Tibial artery (tissue), 4 donors: ENCODE results near the gene ZBTB20.

Experiments used
- DNase-seq, 2 donors: peaks; one replicate each; pipeline ENCODE4 v3.0.0-alpha.2; 2019
- H3K27ac ChIP-seq, 2 donors: fragments of 200-600 bp; sonication (generic) in 1 of 2; 1 replicate in 1 of 2; 2 replicates in 1 of 2; pipeline ENCODE4 v1.5.1; 2018 to 2019; ENCODE audit warnings: mild to moderate bottlenecking in 1 of 2
- H3K27me3 ChIP-seq, 2 donors: fragments of 200-600 bp; sonication (generic) in 1 of 2; one replicate each; pipeline versions ENCODE4 v1.5.1 to v1.6.0; 2016 to 2019
- H3K36me3 ChIP-seq, 3 donors: fragments of 200-600 bp; sonication (generic) in 2 of 3; one replicate each; pipeline ENCODE4 v1.5.1; 2016 to 2019; ENCODE audit warnings: mild to moderate bottlenecking in 2 of 3
- H3K4me1 ChIP-seq, 4 donors: fragments of 200-600 bp; sonication (generic) in 2 of 4; 1 replicate in 3 of 4; 2 replicates in 1 of 4; pipeline ENCODE4 v1.5.1; 2016 to 2019
- H3K4me3 ChIP-seq, 2 donors: fragments of 200-600 bp; sonication (generic) in 1 of 2; 1 replicate in 1 of 2; 2 replicates in 1 of 2; pipeline ENCODE4 v1.5.1; 2018 to 2019; ENCODE audit warnings: mild to moderate bottlenecking in 2 of 2
- H3K9me3 ChIP-seq, 3 donors: fragments of 200-600 bp; sonication (generic) in 1 of 3; one replicate each; pipeline ENCODE4 v1.5.1; 2016 to 2019
- intact Hi-C: fragments of 100-400 bp; cut with DNase I; formaldehyde crosslinking; loops from one replicate; pipeline ENCODE4 v1.15.0; 2023; ENCODE audit warnings: low total_unique reads
- TF ChIP-seq, protein P1 (sequence below), 2 experiments: fragments of 200-600 bp in 1 of 2; fragments of 450-650 bp in 1 of 2; IDR thresholded peaks; one replicate each; pipeline ENCODE4 v1.5.1; 2017 to 2019; ENCODE audit warnings: antibody characterized with exemption in 2 of 2, mild to moderate bottlenecking in 1 of 2, moderate library complexity in 1 of 2

Gene ZBTB20

DNA sequence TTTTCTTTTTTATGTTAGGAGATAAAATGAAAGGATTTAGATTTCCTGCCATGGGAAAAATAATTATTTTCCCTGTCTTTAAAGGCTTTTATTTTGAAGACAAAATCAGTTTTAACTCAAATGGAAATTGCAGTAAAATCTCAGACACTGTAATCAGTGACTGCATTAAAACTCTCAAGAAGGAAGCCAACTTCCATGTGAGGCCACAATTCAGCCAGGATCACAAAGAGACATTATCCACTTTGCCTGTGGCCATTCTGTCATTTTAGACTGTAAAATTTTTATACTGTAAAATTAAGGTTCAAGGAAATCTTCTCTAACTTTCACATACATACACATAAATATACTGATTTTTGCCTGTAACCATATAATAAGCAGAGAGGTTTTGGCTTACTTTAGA is 549.2 kb downstream of the ZBTB20 start:
- Histone ChIP-seq H3K27me3 (no peaks in the 10 kb centered on the region), H3K36me3 (no peaks in the 10 kb centered on the region), H3K4me1 (peaks cover 0 to 8% (median 0%) of the 10 kb centered on the region in 4 donors), H3K9me3 (no peaks in the 10 kb centered on the region), H3K4me3 (no peak overlapping the region), H3K27ac (no peak overlapping the region)
- DNase-seq: no peak
- intact Hi-C loops: no loop called here
- TF ChIP-seq, protein P1, sequence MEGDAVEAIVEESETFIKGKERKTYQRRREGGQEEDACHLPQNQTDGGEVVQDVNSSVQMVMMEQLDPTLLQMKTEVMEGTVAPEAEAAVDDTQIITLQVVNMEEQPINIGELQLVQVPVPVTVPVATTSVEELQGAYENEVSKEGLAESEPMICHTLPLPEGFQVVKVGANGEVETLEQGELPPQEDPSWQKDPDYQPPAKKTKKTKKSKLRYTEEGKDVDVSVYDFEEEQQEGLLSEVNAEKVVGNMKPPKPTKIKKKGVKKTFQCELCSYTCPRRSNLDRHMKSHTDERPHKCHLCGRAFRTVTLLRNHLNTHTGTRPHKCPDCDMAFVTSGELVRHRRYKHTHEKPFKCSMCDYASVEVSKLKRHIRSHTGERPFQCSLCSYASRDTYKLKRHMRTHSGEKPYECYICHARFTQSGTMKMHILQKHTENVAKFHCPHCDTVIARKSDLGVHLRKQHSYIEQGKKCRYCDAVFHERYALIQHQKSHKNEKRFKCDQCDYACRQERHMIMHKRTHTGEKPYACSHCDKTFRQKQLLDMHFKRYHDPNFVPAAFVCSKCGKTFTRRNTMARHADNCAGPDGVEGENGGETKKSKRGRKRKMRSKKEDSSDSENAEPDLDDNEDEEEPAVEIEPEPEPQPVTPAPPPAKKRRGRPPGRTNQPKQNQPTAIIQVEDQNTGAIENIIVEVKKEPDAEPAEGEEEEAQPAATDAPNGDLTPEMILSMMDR (IDR thresholded peaks at IDR 0.05): no peak

DNA sequence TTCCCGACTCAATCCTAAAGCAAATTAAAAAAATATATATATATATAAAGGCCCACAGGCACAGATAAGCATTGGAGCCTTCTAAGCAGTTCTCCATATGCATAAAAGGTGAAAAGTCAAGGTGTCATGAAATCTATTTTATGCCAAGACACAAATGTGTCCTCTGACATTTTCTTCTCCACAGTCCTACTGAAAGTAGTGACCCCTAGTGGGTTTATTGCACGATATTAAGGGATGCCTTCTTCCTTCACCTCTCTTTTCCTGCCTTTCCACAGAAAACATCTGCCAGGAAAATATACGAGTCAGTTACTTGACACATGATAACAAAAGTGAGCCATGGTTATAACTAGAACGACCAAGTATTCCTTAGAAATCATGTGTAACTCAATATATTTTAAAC is 550.1 kb downstream of the ZBTB20 start:
- no peaks in the 10 kb centered on the region for H3K27me3 ChIP-seq
- no peak overlapping the region for H3K27ac ChIP-seq
- intact Hi-C loops: no loop called here
- TF ChIP-seq, protein P1 (IDR thresholded peaks at IDR 0.05): no peak
- no peak for DNase-seq
- no peaks in the 10 kb centered on the region for H3K36me3 ChIP-seq
- no peaks in the 10 kb centered on the region for H3K9me3 ChIP-seq
- H3K4me3 ChIP-seq: no peak overlapping the region
- peaks cover 0 to 8% (median 0%) of the 10 kb centered on the region in 4 donors for H3K4me1 ChIP-seq

DNA sequence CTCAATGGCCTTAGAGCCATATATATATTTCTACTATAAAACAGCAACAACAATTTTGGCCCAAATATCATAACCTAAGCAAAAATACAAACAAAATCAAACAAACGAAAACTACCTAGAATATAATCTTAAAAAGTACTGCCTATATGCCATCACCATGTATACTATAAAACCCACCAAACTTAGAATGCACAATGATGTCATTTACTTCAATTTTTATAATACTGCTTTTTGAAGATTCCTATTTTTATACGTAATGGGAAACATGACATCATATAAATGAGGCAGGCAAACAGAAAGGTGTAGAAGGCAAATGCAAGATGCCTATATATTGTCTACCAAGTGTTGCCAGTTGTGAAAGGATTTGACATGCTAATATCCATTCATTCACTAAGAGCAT is 550.9 kb downstream of the ZBTB20 start:
- TF ChIP-seq, protein P1 (IDR thresholded peaks at IDR 0.05): no peak
- Histone ChIP-seq H3K9me3 (no peaks in the 10 kb centered on the region), H3K4me3 (no peak overlapping the region), H3K27me3 (no peaks in the 10 kb centered on the region), H3K36me3 (no peaks in the 10 kb centered on the region), H3K4me1 (peaks cover 0 to 7% (median 0%) of the 10 kb centered on the region in 4 donors), H3K27ac (no peak overlapping the region)
- no peak for DNase-seq
- intact Hi-C loops: no loop called here

DNA sequence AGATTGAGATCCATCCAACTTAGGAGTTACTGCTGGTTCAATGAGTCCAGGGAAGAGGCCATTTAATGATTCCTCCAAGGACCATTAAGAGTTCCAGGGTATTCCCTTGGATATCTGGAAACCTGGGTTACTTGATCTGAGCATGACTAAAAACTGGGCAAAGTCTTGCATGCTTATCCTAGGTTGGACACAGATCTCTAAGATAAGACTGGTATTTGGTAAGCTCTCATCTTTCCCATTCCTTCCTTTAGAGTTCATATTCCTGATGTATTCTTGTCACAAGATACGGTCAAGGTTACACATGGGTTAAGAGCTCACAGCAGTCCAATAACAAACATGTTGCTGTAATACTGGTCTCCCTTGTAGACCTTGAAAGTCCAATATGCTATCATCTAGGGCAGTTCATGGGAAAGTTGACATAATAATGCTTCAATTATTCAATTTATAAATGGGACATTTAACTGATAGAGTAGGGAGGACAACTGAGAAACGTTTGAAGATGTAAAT is 551.5 kb downstream of the ZBTB20 start:
- TF ChIP-seq, protein P1 (IDR thresholded peaks at IDR 0.05): no peak
- intact Hi-C loops: no loop called here
- Histone ChIP-seq H3K27ac (no peak overlapping the region), H3K27me3 (no peaks in the 10 kb centered on the region), H3K4me1 (peaks cover 0 to under 1% (median 0%) of the 10 kb centered on the region in 4 donors), H3K36me3 (no peaks in the 10 kb centered on the region), H3K9me3 (no peaks in the 10 kb centered on the region), H3K4me3 (no peak overlapping the region)
- no peak for DNase-seq

DNA sequence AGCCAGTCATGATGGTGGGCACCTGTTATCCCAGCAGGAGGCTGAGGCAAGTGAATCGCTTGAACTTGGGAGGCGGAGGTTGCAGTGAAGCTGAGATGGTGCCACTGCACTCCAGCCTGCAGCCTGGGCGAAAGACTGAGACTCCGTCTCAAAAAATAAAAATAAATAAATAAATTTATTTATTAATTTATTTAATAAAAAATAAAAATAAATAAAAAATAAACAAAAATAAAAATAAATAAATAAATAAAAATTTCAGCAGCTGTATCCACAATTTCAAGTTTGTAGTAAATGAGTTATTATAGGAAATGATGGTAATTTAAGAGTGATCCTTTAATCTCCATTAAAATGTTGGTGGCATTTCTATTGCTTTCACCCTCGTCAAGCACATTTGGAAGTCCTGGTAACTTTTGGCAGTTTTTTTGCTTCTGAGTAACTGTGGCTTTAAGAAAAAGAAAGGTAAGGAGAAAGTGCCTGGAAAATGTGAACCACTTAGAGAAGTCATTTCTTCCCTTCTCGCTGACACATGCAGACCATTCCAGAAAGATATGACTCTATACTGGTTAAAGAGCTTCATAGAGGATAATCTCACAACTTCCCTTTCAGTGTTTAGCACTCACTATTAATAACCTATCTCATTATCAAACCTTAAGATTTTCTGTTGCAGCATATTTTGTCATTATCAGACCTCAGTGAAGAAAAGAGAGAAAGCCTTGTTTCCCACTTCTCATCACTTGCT is 556.6 kb downstream of the ZBTB20 start:
- Histone ChIP-seq H3K27ac (no peak overlapping the region), H3K27me3 (no peaks in the 10 kb centered on the region), H3K4me1 (no peaks in the 10 kb centered on the region), H3K36me3 (no peaks in the 10 kb centered on the region), H3K9me3 (no peaks in the 10 kb centered on the region), H3K4me3 (no peak overlapping the region)
- intact Hi-C loops: no loop called here
- DNase-seq: no peak
- TF ChIP-seq, protein P1 (IDR thresholded peaks at IDR 0.05): no peak
